ENCODE results near the gene SELENOV. TPM values are rescaled to one million over a fixed set of nuclear protein-coding genes. Genes with fewer than 3 reads are reported as not detected.

SELENOV gene
- total and polyA plus RNA-seq, 9 of the 15 experiments (the other 6 are each of a cell fraction or from before 2014, with no cell fraction given) = 0.04 to 0.09 (median 0.06) TPM; not detected in 4

- TF ChIP-seq ZHX1 (conservative IDR thresholded peaks at IDR 0.05; ENCODE audit: low read length) (peak; percentile 89), GATA2 (CRISPR knock-in tag; IDR thresholded peaks at IDR 0.05) (no peak), ERF (CRISPR knock-in tag; IDR thresholded peaks at IDR 0.05) (no peak), ARID2 (IDR thresholded peaks at IDR 0.05) (no peak), POLR2H (tag; IDR thresholded peaks at IDR 0.05; ENCODE audit: low read depth) (no peak), ZFP36 (IDR thresholded peaks at IDR 0.05; ENCODE audit: low read depth, low read length, partially characterized antibody) (no peak), TSC22D4 (tag; IDR thresholded peaks at IDR 0.05) (no peak), ZNF79 (CRISPR knock-in tag; IDR thresholded peaks at IDR 0.05; ENCODE audit: low read depth) (no peak), POLR3A (IDR thresholded peaks at IDR 0.05; ENCODE audit: borderline replicate concordance, extremely low read depth, insufficient read depth, insufficient read length) (no peak), GTF2F1 (IDR thresholded peaks at IDR 0.05; ENCODE audit: low read depth, low read length) (no peak), SAFB2 (IDR thresholded peaks at IDR 0.05; ENCODE audit: borderline replicate concordance, low read depth, low read length, severe bottlenecking) (no peak), RBM14 (IDR thresholded peaks at IDR 0.05; ENCODE audit: borderline replicate concordance, insufficient read depth, low read depth, low read length) (no peak), MTF1 (CRISPR knock-in tag; IDR thresholded peaks at IDR 0.05; ENCODE audit: borderline replicate concordance) (no peak), CTBP1 (IDR thresholded peaks at IDR 0.05; ENCODE audit: borderline replicate concordance) (peak; percentile 89), HLTF (IDR thresholded peaks at IDR 0.05) (no peak), FOSL1 (tag; conservative IDR thresholded peaks at IDR 0.05) (no peak), MTA3 (IDR thresholded peaks at IDR 0.05; ENCODE audit: borderline replicate concordance) (no peak; the same call in 1 of the 2 replicates), SOX6 (IDR thresholded peaks at IDR 0.05) (no peak), ZNF274 (IDR thresholded peaks at IDR 0.05; ENCODE audit: borderline replicate concordance, low read depth, low read length) (no peak), ZFP91 (CRISPR knock-in tag; IDR thresholded peaks at IDR 0.05) (no peak), RHOXF2B (CRISPR knock-in tag; conservative IDR thresholded peaks at IDR 0.05) (no peak), ZNF695 (CRISPR knock-in tag; IDR thresholded peaks at IDR 0.05) (no peak), TCF3 (CRISPR knock-in tag; IDR thresholded peaks at IDR 0.05) (no peak; the same call in 1 of the 2 replicates), ZNF143 (CRISPR knock-in tag; IDR thresholded peaks at IDR 0.05) (no peak)
Measured at GRCh38 chr19:39532233-39533002, 17.5 kb downstream of the SELENOV start, which contains the start of gene EID2B (continued).

Data from K562 (cell line).